ENCODE results near the gene MRPL24.

DNA sequence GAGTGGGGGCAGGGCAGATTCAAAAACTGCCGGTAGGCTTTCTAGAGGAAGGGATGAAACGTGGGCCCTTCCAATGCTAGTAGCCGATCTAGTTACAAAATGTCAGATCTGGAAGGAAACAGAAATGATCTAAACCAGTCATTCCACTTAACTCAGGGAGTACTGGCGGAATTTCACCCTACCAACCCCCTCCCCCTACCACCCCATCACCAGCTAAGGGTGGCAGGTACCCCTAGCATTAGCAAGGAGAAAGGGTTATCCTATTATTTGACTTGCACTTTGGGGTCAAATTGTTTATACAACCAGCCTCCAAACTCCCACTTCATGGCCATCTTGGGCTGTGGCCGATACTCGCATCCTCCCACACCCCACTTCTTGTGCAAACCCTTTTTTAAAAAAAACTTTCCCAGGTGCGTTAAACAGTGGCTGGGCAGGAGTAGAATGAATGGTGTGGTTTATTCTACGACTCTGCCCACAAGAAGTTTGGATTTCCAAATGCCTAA is 644 bp upstream of the MRPL24 start:
- TF ChIP-seq, protein P1, sequence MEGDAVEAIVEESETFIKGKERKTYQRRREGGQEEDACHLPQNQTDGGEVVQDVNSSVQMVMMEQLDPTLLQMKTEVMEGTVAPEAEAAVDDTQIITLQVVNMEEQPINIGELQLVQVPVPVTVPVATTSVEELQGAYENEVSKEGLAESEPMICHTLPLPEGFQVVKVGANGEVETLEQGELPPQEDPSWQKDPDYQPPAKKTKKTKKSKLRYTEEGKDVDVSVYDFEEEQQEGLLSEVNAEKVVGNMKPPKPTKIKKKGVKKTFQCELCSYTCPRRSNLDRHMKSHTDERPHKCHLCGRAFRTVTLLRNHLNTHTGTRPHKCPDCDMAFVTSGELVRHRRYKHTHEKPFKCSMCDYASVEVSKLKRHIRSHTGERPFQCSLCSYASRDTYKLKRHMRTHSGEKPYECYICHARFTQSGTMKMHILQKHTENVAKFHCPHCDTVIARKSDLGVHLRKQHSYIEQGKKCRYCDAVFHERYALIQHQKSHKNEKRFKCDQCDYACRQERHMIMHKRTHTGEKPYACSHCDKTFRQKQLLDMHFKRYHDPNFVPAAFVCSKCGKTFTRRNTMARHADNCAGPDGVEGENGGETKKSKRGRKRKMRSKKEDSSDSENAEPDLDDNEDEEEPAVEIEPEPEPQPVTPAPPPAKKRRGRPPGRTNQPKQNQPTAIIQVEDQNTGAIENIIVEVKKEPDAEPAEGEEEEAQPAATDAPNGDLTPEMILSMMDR (IDR thresholded peaks at IDR 0.05 in 4 of 5, conservative IDR thresholded peaks at IDR 0.05 in 1 of 5) = no peak
- TF ChIP-seq POLR2A (IDR thresholded peaks at IDR 0.05) = no peak

Measured in gastrocnemius medialis (tissue), 4 donors.